GM18505 (cell line): Measurements from ENCODE around the gene DEFB124.

Experiments used
- ATAC-seq: cut with Tn5 transposase; IDR thresholded peaks from one replicate; pipeline ENCODE4 v1.9.1; 2021; ENCODE audit not compliant: unreplicated experiment
- POLR2A ChIP-seq: IDR thresholded peaks from 4 replicates; pipeline ENCODE4 v1.6.1; 2011; ENCODE audit warnings: borderline replicate concordance; ENCODE audit not compliant: insufficient read depth, insufficient read length; ENCODE audit errors: extremely low read depth

DEFB124 gene

DNA sequence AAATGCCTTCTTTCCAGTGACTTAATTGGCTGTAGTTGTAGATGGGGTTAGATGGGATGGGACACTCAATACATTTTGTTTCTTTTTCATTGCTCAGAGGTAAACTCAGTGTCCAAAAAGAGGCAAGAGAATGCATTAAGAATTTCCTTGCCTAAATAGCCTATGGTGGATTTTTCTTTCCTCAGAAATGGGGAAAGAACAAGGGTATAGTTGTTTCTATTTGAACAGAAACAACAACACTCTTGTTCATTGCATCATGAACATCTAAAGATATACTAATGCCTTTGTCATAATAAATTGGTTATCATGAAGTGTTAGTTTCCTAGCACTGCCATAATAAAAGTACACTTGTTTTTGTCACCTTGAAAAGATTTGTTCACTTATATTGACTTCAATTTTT is 49.1 kb downstream of the DEFB124 start:
- TF ChIP-seq POLR2A = no peak
- ATAC-seq = no peak

DNA sequence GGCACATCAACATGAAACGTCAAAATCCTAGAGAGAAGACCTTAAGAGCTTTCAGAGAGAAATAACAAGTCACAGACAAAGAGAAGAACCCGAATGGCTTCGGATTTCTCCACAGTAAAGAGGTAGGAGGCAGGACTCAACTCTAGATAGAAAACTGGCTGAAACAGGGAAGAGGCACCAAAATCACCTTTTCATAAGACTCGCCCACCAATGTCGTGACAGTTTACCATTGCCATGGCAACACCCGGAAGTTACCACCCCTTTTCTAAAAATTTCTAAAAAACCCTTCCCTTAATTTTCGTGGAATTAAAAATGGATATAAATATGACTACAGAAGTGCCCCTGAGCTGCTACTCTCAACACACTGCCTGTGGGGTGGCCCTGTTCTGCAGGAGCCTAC is 56.6 kb downstream of the DEFB124 start:
- no peak for TF ChIP-seq POLR2A
- no peak for ATAC-seq

DNA sequence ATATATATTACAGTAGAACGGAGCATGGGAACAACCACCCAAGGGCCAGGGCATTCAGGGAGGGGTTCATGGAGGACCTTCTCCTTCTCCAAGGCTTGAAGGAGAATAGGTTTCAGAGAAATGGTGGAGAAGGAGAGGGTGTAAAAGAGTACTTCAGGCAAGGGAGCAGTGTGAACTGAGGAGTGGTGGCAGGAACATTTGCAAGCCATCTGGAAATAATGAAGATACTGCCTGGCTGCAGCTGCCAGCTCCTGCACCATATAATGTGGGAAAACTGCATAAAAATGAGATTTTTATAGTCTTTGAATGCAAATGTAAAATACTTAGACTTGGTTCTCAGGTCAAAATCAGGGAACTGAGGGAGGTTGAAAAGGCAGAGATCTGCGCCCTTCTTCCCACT is 59.3 kb downstream of the DEFB124 start:
- ATAC-seq = no peak
- no peak for TF ChIP-seq POLR2A
